Fibroblast of skin of scalp (primary cell): ENCODE data around the gene KLHL40. TPM values are rescaled to one million over a fixed set of nuclear protein-coding genes. Genes with fewer than 3 reads are reported as not detected.

ENCODE experiments used
- DNase-seq: peaks from one replicate; pipeline ENCODE4 v3.0.0-alpha.2; 2013
- polyA plus RNA-seq, 2 experiments: library from polyadenylated mRNA; unstranded; fragments of 120-200 nt; gene quantifications; one replicate each; pipeline ENCODE4 v1.2.1, GENCODE V29; 2013; ENCODE audit not compliant: insufficient read length in 2 of 2

The KLHL40 gene
- 0.57 TPM for polyA plus RNA-seq (2013, experiment 1 of 2; ENCODE audit: insufficient read length)
- polyA plus RNA-seq (2013, experiment 2 of 2; ENCODE audit: insufficient read length) = 4.0 TPM

- no peak for DNase-seq
These were observed at the start of gene KLHL40 for GRCh38 chr3:42685363-42685881. Gene KLHL40, plus strand, starts transcription at chr3:42685537. Its CDS starts 82 bp downstream, at chr3:42685619.

GRCh38 chr3:42637001-42637400, 48.3 kb upstream of the KLHL40 start:
- no peak for DNase-seq

- DNase-seq = no peak
These were observed 46.9 kb upstream of the KLHL40 start for GRCh38 chr3:42638339-42638842.

GRCh38 chr3:42639192-42639591, 46.1 kb upstream of the KLHL40 start:
- no peak for DNase-seq

GRCh38 chr3:42640129-42640528, 45.2 kb upstream of the KLHL40 start:
- no peak for DNase-seq

GRCh38 chr3:42640771-42641370, 44.5 kb upstream of the KLHL40 start:
- no peak for DNase-seq

- DNase-seq = no peak
These were observed 37.4 kb upstream of the KLHL40 start for GRCh38 chr3:42647821-42648459.

GRCh38 chr3:42649006-42649405, 36.3 kb upstream of the KLHL40 start:
- no peak for DNase-seq

- no peak for DNase-seq
These were observed 35.6 kb upstream of the KLHL40 start for GRCh38 chr3:42649783-42650182.

GRCh38 chr3:42651248-42652091, 33.9 kb upstream of the KLHL40 start:
- DNase-seq = peak; percentile 76

GRCh38 chr3:42652251-42652610, 33.1 kb upstream of the KLHL40 start:
- no peak for DNase-seq

GRCh38 chr3:42652611-42653302, 32.6 kb upstream of the KLHL40 start:
- peak; percentile 71 for DNase-seq

GRCh38 chr3:42653303-42653559, 32.1 kb upstream of the KLHL40 start:
- no peak for DNase-seq

GRCh38 chr3:42653560-42654330, 31.6 kb upstream of the KLHL40 start, which contains the start of gene ZBTB47:
Gene ZBTB47, plus strand, starts transcription at chr3:42653697. Its CDS starts 4,659 bp downstream, at chr3:42658356.
- peak; percentile 27 for DNase-seq

GRCh38 chr3:42654331-42655201, 30.8 kb upstream of the KLHL40 start:
- DNase-seq = peak; percentile 73

- DNase-seq = no peak
These were observed 29.9 kb upstream of the KLHL40 start for GRCh38 chr3:42655331-42655888.

- peak; percentile 35 for DNase-seq
These were observed 29.2 kb upstream of the KLHL40 start for GRCh38 chr3:42655980-42656679.

- DNase-seq = no peak
These were observed 28.4 kb upstream of the KLHL40 start for GRCh38 chr3:42656680-42657610.

GRCh38 chr3:42657675-42658074, 27.7 kb upstream of the KLHL40 start:
- DNase-seq = no peak
